Measurements from ENCODE around the gene RAPSN. TPM values are rescaled to one million over a fixed set of nuclear protein-coding genes. Genes with fewer than 3 reads are reported as not detected.

RAPSN gene
- total and polyA plus RNA-seq, 2 experiments from 2014 or later, result not detected

GRCh38 chr11:47406896-47407745, 41.8 kb downstream of the RAPSN start:
- no peaks in the 10 kb centered on the region for H3K36me3 ChIP-seq
- no peaks in the 10 kb centered on the region for H3K9me3 ChIP-seq (ENCODE audit: low read depth)
- TF ChIP-seq CTCF (IDR thresholded peaks at IDR 0.05; ENCODE audit: low read depth, low read length), result peak; percentile 15
- H3K4me3 ChIP-seq, result peak overlapping the region; percentile 38
- peak overlapping the region; percentile 82 for H3K27ac ChIP-seq
- DNase-seq (ENCODE audit: low read depth in 1 of 2, low spot score in 1 of 2), result peak in 1 of 2 donors; percentile 50
- no peaks in the 10 kb centered on the region for H3K4me1 ChIP-seq (ENCODE audit: low read depth)
- H3K27me3 ChIP-seq, result no peaks in the 10 kb centered on the region

- H3K27me3 ChIP-seq, result no peaks in the 10 kb centered on the region
- DNase-seq (ENCODE audit: low read depth in 1 of 2, low spot score in 1 of 2), result no peak
- H3K27ac ChIP-seq, result peak overlapping the region; percentile 57
- peaks cover 10% of the 10 kb centered on the region for H3K4me1 ChIP-seq (ENCODE audit: low read depth)
- TF ChIP-seq CTCF (IDR thresholded peaks at IDR 0.05; ENCODE audit: low read depth, low read length), result no peak
- H3K36me3 ChIP-seq, result no peaks in the 10 kb centered on the region
- H3K9me3 ChIP-seq (ENCODE audit: low read depth), result no peaks in the 10 kb centered on the region
- H3K4me3 ChIP-seq, result no peak overlapping the region
Measured at GRCh38 chr11:47403571-47403970, 45.4 kb downstream of the RAPSN start.

GRCh38 chr11:47403135-47403534, 45.8 kb downstream of the RAPSN start:
- DNase-seq (ENCODE audit: low read depth in 1 of 2, low spot score in 1 of 2), result no peak
- peaks cover 10% of the 10 kb centered on the region for H3K4me1 ChIP-seq (ENCODE audit: low read depth)
- H3K4me3 ChIP-seq, result no peak overlapping the region
- TF ChIP-seq CTCF (IDR thresholded peaks at IDR 0.05; ENCODE audit: low read depth, low read length), result no peak
- no peaks in the 10 kb centered on the region for H3K9me3 ChIP-seq (ENCODE audit: low read depth)
- no peaks in the 10 kb centered on the region for H3K27me3 ChIP-seq
- H3K36me3 ChIP-seq, result no peaks in the 10 kb centered on the region
- peak overlapping the region; percentile 57 for H3K27ac ChIP-seq

- Histone ChIP-seq H3K27ac (peak overlapping the region; percentile 83), H3K36me3 (no peaks in the 10 kb centered on the region), H3K9me3 (ENCODE audit: low read depth) (no peaks in the 10 kb centered on the region), H3K4me1 (ENCODE audit: low read depth) (peaks cover 10% of the 10 kb centered on the region), H3K27me3 (no peaks in the 10 kb centered on the region), H3K4me3 (peak overlapping the region; percentile 22)
- no peak for TF ChIP-seq CTCF (IDR thresholded peaks at IDR 0.05; ENCODE audit: low read depth, low read length)
- DNase-seq (ENCODE audit: low read depth in 1 of 2, low spot score in 1 of 2), result no peak
Measured at GRCh38 chr11:47400768-47401279, 48.1 kb downstream of the RAPSN start.

GRCh38 chr11:47399860-47400767, 48.8 kb downstream of the RAPSN start:
- H3K4me3 ChIP-seq, result peak overlapping the region; percentile 22
- peak overlapping the region; percentile 83 for H3K27ac ChIP-seq
- no peaks in the 10 kb centered on the region for H3K9me3 ChIP-seq (ENCODE audit: low read depth)
- TF ChIP-seq CTCF (IDR thresholded peaks at IDR 0.05; ENCODE audit: low read depth, low read length), result no peak
- H3K36me3 ChIP-seq, result no peaks in the 10 kb centered on the region
- no peaks in the 10 kb centered on the region for H3K27me3 ChIP-seq
- DNase-seq (ENCODE audit: low read depth in 1 of 2, low spot score in 1 of 2), result peak in 1 of 2 donors; percentile 24
- H3K4me1 ChIP-seq (ENCODE audit: low read depth), result peaks cover 10% of the 10 kb centered on the region

All from cardiac muscle cell (in vitro differentiated cells and primary cell).